Activated T-cell treated with anti-CD3 and anti-CD28 coated beads for 1 hour (primary cell): ENCODE data around the gene SPSB1.

ENCODE experiments used
- DNase-seq: peaks from one replicate; pipeline ENCODE4 v3.0.0-alpha.2; 2020; ENCODE audit warnings: low read depth

SPSB1 gene

GRCh38 chr1:9391620-9392019 is 98.9 kb downstream of the SPSB1 start:
- DNase-seq = no peak

GRCh38 chr1:9394010-9394409 is 101.3 kb downstream of the SPSB1 start:
- no peak for DNase-seq

GRCh38 chr1:9395018-9395417 is 102.3 kb downstream of the SPSB1 start:
- no peak for DNase-seq

- DNase-seq = no peak
These were observed 104.4 kb downstream of the SPSB1 start for GRCh38 chr1:9397047-9397446.

GRCh38 chr1:9397997-9398526 is 105.4 kb downstream of the SPSB1 start:
- DNase-seq = no peak

- DNase-seq = no peak
These were observed 107.1 kb downstream of the SPSB1 start for GRCh38 chr1:9399510-9400424.

- peak; percentile 28 for DNase-seq
These were observed 107.9 kb downstream of the SPSB1 start for GRCh38 chr1:9400425-9401079.

- DNase-seq = no peak
These were observed 108.4 kb downstream of the SPSB1 start for GRCh38 chr1:9401080-9401453.

- no peak for DNase-seq
These were observed 109.5 kb downstream of the SPSB1 start for GRCh38 chr1:9402256-9402616.

- DNase-seq = no peak
These were observed 110.1 kb downstream of the SPSB1 start for GRCh38 chr1:9402717-9403225.

GRCh38 chr1:9404117-9404914 is 111.6 kb downstream of the SPSB1 start:
- no peak for DNase-seq

GRCh38 chr1:9406111-9406510 is 113.4 kb downstream of the SPSB1 start:
- no peak for DNase-seq

- DNase-seq = no peak
These were observed 118.1 kb downstream of the SPSB1 start for GRCh38 chr1:9410737-9411297.

- DNase-seq = peak; percentile 37
These were observed 120.6 kb downstream of the SPSB1 start for GRCh38 chr1:9413071-9413876.

GRCh38 chr1:9413877-9414213 is 121.2 kb downstream of the SPSB1 start:
- no peak for DNase-seq

GRCh38 chr1:9416506-9416905 is 123.8 kb downstream of the SPSB1 start:
- no peak for DNase-seq

GRCh38 chr1:9416918-9417500 is 124.3 kb downstream of the SPSB1 start:
- DNase-seq = no peak

GRCh38 chr1:9417695-9418094 is 125.0 kb downstream of the SPSB1 start:
- no peak for DNase-seq

GRCh38 chr1:9418851-9419250 is 126.2 kb downstream of the SPSB1 start:
- DNase-seq = no peak
